Measurements from ENCODE around the gene VSTM2B. TPM values are rescaled to one million over a fixed set of nuclear protein-coding genes. Genes with fewer than 3 reads are reported as not detected.

VSTM2B gene
- total and polyA plus RNA-seq, 4 donors, result not detected

GRCh38 chr19:29495901-29496441, 29.8 kb upstream of the VSTM2B start:
- Histone ChIP-seq H3K9me3 (ENCODE audit: control insufficient read depth in 4 of 4, low read length in 3 of 4) (no peaks in the 10 kb centered on the region), H3K27me3 (ENCODE audit: control insufficient read depth in 4 of 4, insufficient read depth in 4 of 4, low read length in 3 of 4) (peaks cover 0 to 8% (median 4%) of the 10 kb centered on the region in 4 donors), H3K27ac (ENCODE audit: low read depth in 1 of 2, low read length in 2 of 2) (no peak overlapping the region), H3K9ac (ENCODE audit: low read depth in 1 of 2, low read length in 2 of 2) (no peak overlapping the region), H3K36me3 (ENCODE audit: control insufficient read depth in 4 of 4, insufficient read depth in 3 of 4, low read depth in 1 of 4, low read length in 3 of 4) (no peaks in the 10 kb centered on the region), H3K4me3 (ENCODE audit: low read depth in 1 of 3, low read length in 3 of 3) (no peak overlapping the region), H3K4me1 (ENCODE audit: control insufficient read depth in 4 of 4, insufficient read depth in 4 of 4, low read length in 3 of 4) (no peaks in the 10 kb centered on the region)
- DNase-seq (ENCODE audit: low spot score), result no peak
- TF ChIP-seq JUND (IDR thresholded peaks at IDR 0.05) (no peak), FOXA2 (IDR thresholded peaks at IDR 0.05) (no peak), ATF3 (IDR thresholded peaks at IDR 0.05) (no peak), HNF4G (IDR thresholded peaks at IDR 0.05) (no peak), HNF4A (conservative IDR thresholded peaks at IDR 0.05) (no peak), YY1 (IDR thresholded peaks at IDR 0.05) (no peak), MAX (IDR thresholded peaks at IDR 0.05) (no peak), SP1 (IDR thresholded peaks at IDR 0.05) (no peak)
- 76% methylated on average over 5 of the region's 5 CpGs for WGBS

GRCh38 chr19:29497241-29497640, 28.6 kb upstream of the VSTM2B start:
- TF ChIP-seq ATF3 (IDR thresholded peaks at IDR 0.05), result no peak
- no peak for TF ChIP-seq NR2F2 (IDR thresholded peaks at IDR 0.05)
- TF ChIP-seq TAF1 (conservative IDR thresholded peaks at IDR 0.05), result no peak
- no peak for TF ChIP-seq SP1 (IDR thresholded peaks at IDR 0.05)
- no peak for TF ChIP-seq HNF4A (conservative IDR thresholded peaks at IDR 0.05)
- TF ChIP-seq JUND (IDR thresholded peaks at IDR 0.05), result no peak
- no peak for TF ChIP-seq FOXA1 (IDR thresholded peaks at IDR 0.05)
- no peak for TF ChIP-seq CTCF (IDR thresholded peaks at IDR 0.05; ENCODE audit: low read depth, low read length, missing input control)
- no peak for TF ChIP-seq EGR1 (IDR thresholded peaks at IDR 0.05; ENCODE audit: low read depth in 2 of 2)
- no peak overlapping the region for H3K27ac ChIP-seq (ENCODE audit: low read depth in 1 of 2, low read length in 2 of 2)
- H3K36me3 ChIP-seq (ENCODE audit: control insufficient read depth in 4 of 4, insufficient read depth in 3 of 4, low read depth in 1 of 4, low read length in 3 of 4), result no peaks in the 10 kb centered on the region
- H3K4me1 ChIP-seq (ENCODE audit: control insufficient read depth in 4 of 4, insufficient read depth in 4 of 4, low read length in 3 of 4), result no peaks in the 10 kb centered on the region
- no peak for DNase-seq (ENCODE audit: low spot score)
- WGBS, result 63% methylated on average over 3 of the region's 3 CpGs
- H3K27me3 ChIP-seq (ENCODE audit: control insufficient read depth in 4 of 4, insufficient read depth in 4 of 4, low read length in 3 of 4), result peaks cover 0 to 7% (median 0%) of the 10 kb centered on the region in 4 donors
- H3K4me3 ChIP-seq (ENCODE audit: low read depth in 1 of 3, low read length in 3 of 3), result no peak overlapping the region
- no peaks in the 10 kb centered on the region for H3K9me3 ChIP-seq (ENCODE audit: control insufficient read depth in 4 of 4, low read length in 3 of 4)
- no peak overlapping the region for H3K9ac ChIP-seq (ENCODE audit: low read depth in 1 of 2, low read length in 2 of 2)

GRCh38 chr19:29497686-29498436, 27.9 kb upstream of the VSTM2B start:
- 72% methylated on average over 12 of the region's 12 CpGs for WGBS
- no peak for DNase-seq (ENCODE audit: low spot score)
- no peak overlapping the region for H3K27ac ChIP-seq (ENCODE audit: low read depth in 1 of 2, low read length in 2 of 2)
- TF ChIP-seq HNF4A (conservative IDR thresholded peaks at IDR 0.05) (no peak), FOXA1 (IDR thresholded peaks at IDR 0.05) (no peak), SP1 (IDR thresholded peaks at IDR 0.05) (no peak), EGR1 (IDR thresholded peaks at IDR 0.05; ENCODE audit: low read depth in 2 of 2) (no peak), ZBTB33 (IDR thresholded peaks at IDR 0.05) (no peak), JUND (IDR thresholded peaks at IDR 0.05) (no peak), CTCF (IDR thresholded peaks at IDR 0.05; ENCODE audit: low read depth, low read length, missing input control) (no peak), FOXA2 (IDR thresholded peaks at IDR 0.05) (no peak), RXRA (IDR thresholded peaks at IDR 0.05) (no peak), HNF4G (IDR thresholded peaks at IDR 0.05) (no peak), GABPA (IDR thresholded peaks at IDR 0.05 in 1 of 2, conservative IDR thresholded peaks at IDR 0.05 in 1 of 2) (no peak), YY1 (IDR thresholded peaks at IDR 0.05) (no peak), RAD21 (IDR thresholded peaks at IDR 0.05) (no peak), TAF1 (conservative IDR thresholded peaks at IDR 0.05) (no peak)

More at GRCh38 chr19:29497686-29498436, 27.9 kb upstream of the VSTM2B start:
- Histone ChIP-seq H3K4me1 (ENCODE audit: control insufficient read depth in 4 of 4, insufficient read depth in 4 of 4, low read length in 3 of 4) (no peaks in the 10 kb centered on the region), H3K4me3 (ENCODE audit: low read depth in 1 of 3, low read length in 3 of 3) (no peak overlapping the region), H3K9me3 (ENCODE audit: control insufficient read depth in 4 of 4, low read length in 3 of 4) (no peaks in the 10 kb centered on the region), H3K36me3 (ENCODE audit: control insufficient read depth in 4 of 4, insufficient read depth in 3 of 4, low read depth in 1 of 4, low read length in 3 of 4) (no peaks in the 10 kb centered on the region), H3K9ac (ENCODE audit: low read depth in 1 of 2, low read length in 2 of 2) (no peak overlapping the region), H3K27me3 (ENCODE audit: control insufficient read depth in 4 of 4, insufficient read depth in 4 of 4, low read length in 3 of 4) (peaks cover 0 to 7% (median 0%) of the 10 kb centered on the region in 4 donors)
